GM23248 (cell line): ENCODE data around the gene ZG16. TPM values are rescaled to one million over a fixed set of nuclear protein-coding genes. Genes with fewer than 3 reads are reported as not detected.
A peak's percentile ranks its signal among the peaks of the same experiment; 100 is the strongest.

ENCODE experiments used
- DNase-seq: peaks from one replicate; pipeline ENCODE4 v3.0.0-alpha.2; 2015
- H2AFZ ChIP-seq: fragments of 200-600 bp; sonication (generic); 2 replicates; pipeline ENCODE4 v1.6.1; 2016; ENCODE audit warnings: antibody characterized with exemption
- H3F3A ChIP-seq: fragments of 200-600 bp; sonication (generic); 2 replicates; pipeline ENCODE4 v1.6.1; 2016; ENCODE audit warnings: mild to moderate bottlenecking, antibody characterized with exemption, mixed run types; ENCODE audit not compliant: insufficient read depth
- H3K27ac ChIP-seq: fragments of 200-600 bp; sonication (generic); 2 replicates; pipeline ENCODE4 v1.5.1; 2016; ENCODE audit warnings: mild to moderate bottlenecking
- H3K27me3 ChIP-seq: fragments of 200-600 bp; sonication (generic); replicated peaks from 2 replicates; pipeline ENCODE4 v1.6.1; 2016; ENCODE audit warnings: mild to moderate bottlenecking; ENCODE audit not compliant: insufficient read depth
- H3K36me3 ChIP-seq: fragments of 200-600 bp; sonication (generic); 2 replicates; pipeline ENCODE4 v1.6.1; 2016; ENCODE audit warnings: low read depth, mild to moderate bottlenecking
- H3K4me1 ChIP-seq: fragments of 200-600 bp; sonication (generic); 2 replicates; pipeline ENCODE4 v1.6.1; 2016; ENCODE audit warnings: mild to moderate bottlenecking; ENCODE audit not compliant: insufficient read depth
- H3K4me2 ChIP-seq: fragments of 200-600 bp; sonication (generic); one replicate; pipeline ENCODE4 v1.6.1; 2016; ENCODE audit warnings: mild to moderate bottlenecking; ENCODE audit not compliant: unreplicated experiment
- H3K4me3 ChIP-seq: fragments of 200-600 bp; sonication (generic); 2 replicates; pipeline ENCODE4 v1.5.1; 2016; ENCODE audit warnings: mild to moderate bottlenecking
- H3K79me2 ChIP-seq: fragments of 200-600 bp; sonication (generic); 2 replicates; pipeline ENCODE4 v1.6.1; 2016; ENCODE audit warnings: mild to moderate bottlenecking; ENCODE audit not compliant: insufficient read depth
- H3K9ac ChIP-seq: fragments of 200-600 bp; sonication (generic); 2 replicates; pipeline ENCODE4 v1.6.1; 2016; ENCODE audit warnings: mild to moderate bottlenecking
- H3K9me2 ChIP-seq: fragments of 200-600 bp; sonication (generic); 2 replicates; pipeline ENCODE4 v1.6.1; 2016; ENCODE audit warnings: mixed run types, mild to moderate bottlenecking, moderate library complexity; ENCODE audit not compliant: insufficient read depth
- H3K9me3 ChIP-seq: fragments of 200-600 bp; sonication (generic); one replicate; pipeline ENCODE4 v1.6.1; 2017; ENCODE audit warnings: low read depth
- H4K20me1 ChIP-seq: fragments of 200-600 bp; sonication (generic); 2 replicates; pipeline ENCODE4 v1.6.0; 2016; ENCODE audit not compliant: insufficient read depth
- EZH2 ChIP-seq: fragments of 200-600 bp; sonication (generic); IDR thresholded peaks from 2 replicates; pipeline ENCODE4 v1.6.1; 2018; ENCODE audit warnings: antibody characterized with exemption, mild to moderate bottlenecking; ENCODE audit not compliant: insufficient read depth, poor library complexity, severe bottlenecking
- EZH2phosphoT487 ChIP-seq: fragments of 200-600 bp; sonication (generic); IDR thresholded peaks from 2 replicates; pipeline ENCODE4 v1.6.1; 2018; ENCODE audit warnings: antibody characterized with exemption, moderate library complexity, mild to moderate bottlenecking, low read depth; ENCODE audit not compliant: insufficient read depth
- WGBS, 2 experiments: methylation state at CpG; one replicate each; pipeline ENCODE4 v1.1.6; 2015 to 2017; ENCODE audit warnings: low lambda C conversion rate in 2 of 2, low coverage in 1 of 2; ENCODE audit errors: missing lambda C conversion rate in 2 of 2; 5-methylcytosine and 5-hydroxymethylcytosine counted together
- in situ Hi-C: fragments of 300-500 bp; cut with MboI; formaldehyde crosslinking; loops from 2 replicates; pipeline ENCODE4 v1.15.0; 2020
- polyA plus RNA-seq: library from polyadenylated mRNA; unstranded; fragments of >200 nt; fragmentation: Nextera tagmentation; extraction: Ambion mirVana; gene quantifications from 2 replicates; pipeline ENCODE4 v1.2.1, GENCODE V29; 2016
- total RNA-seq: library from RNA; depleted of rRNA; stranded (reverse); fragments of >200 nt; shearing (Covaris generic); gene quantifications from 2 replicates; pipeline ENCODE4 v1.2.3, GENCODE V29; 2014

ZG16 gene
- total and polyA plus RNA-seq, 2 experiments from 2014 or later: not detected

DNA sequence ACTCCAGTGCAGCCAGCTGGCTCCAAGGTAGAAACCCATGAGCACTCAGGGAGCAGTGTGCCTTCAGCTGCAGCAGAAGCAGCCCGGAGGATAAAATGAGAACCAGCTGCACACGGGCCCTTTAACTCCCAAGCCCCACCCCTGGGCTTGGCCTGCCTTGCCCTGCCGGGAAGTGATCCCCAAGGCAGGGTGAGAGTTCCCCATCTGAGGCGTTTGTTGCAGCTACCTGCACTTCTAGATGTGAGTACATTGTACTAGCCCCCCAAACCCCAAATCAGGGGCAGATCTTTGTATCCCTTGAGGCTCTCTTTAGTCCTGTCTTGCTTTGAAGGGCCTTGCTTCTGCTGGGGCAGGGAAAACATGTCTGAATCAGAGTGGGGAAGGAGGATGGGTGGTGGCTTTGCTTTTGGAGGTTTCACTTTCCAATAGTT is 42.2 kb downstream of the ZG16 start, which contains the start of gene MVP:
TSS of gene MVP (plus strand) at position 192 of the 431 bp plus-strand sequence. CDS start 10,088 bp downstream, outside the sequence.
- Histone ChIP-seq H3K4me1 (peaks cover 46% of the 10 kb centered on the region), H3K4me2 (peak within 1 kb of the TSS; percentile 99), H3K9me2 (no peaks in the 10 kb centered on the region), H3K4me3 (peak within 1 kb of the TSS; percentile 100), H2AFZ (peak within 1 kb of the TSS; percentile 58), H3K36me3 (no peaks in the 10 kb centered on the region), H3K9me3 (no peaks in the 10 kb centered on the region), H3K27me3 (no peaks in the 10 kb centered on the region), H4K20me1 (no peaks in the 10 kb centered on the region), H3K27ac (peak within 1 kb of the TSS; percentile 93), H3F3A (peaks cover 53% of the 10 kb centered on the region), H3K9ac (peak within 1 kb of the TSS; percentile 88), H3K79me2 (peaks cover 85% of the 10 kb centered on the region)
- in situ Hi-C loops: no loop called here
- peak; percentile 87 for DNase-seq
- 2 to 4% methylated on average over 4 of the region's 4 CpGs for WGBS, 2 experiments
- no peak for TF ChIP-seq EZH2
- no peak for TF ChIP-seq EZH2phosphoT487

DNA sequence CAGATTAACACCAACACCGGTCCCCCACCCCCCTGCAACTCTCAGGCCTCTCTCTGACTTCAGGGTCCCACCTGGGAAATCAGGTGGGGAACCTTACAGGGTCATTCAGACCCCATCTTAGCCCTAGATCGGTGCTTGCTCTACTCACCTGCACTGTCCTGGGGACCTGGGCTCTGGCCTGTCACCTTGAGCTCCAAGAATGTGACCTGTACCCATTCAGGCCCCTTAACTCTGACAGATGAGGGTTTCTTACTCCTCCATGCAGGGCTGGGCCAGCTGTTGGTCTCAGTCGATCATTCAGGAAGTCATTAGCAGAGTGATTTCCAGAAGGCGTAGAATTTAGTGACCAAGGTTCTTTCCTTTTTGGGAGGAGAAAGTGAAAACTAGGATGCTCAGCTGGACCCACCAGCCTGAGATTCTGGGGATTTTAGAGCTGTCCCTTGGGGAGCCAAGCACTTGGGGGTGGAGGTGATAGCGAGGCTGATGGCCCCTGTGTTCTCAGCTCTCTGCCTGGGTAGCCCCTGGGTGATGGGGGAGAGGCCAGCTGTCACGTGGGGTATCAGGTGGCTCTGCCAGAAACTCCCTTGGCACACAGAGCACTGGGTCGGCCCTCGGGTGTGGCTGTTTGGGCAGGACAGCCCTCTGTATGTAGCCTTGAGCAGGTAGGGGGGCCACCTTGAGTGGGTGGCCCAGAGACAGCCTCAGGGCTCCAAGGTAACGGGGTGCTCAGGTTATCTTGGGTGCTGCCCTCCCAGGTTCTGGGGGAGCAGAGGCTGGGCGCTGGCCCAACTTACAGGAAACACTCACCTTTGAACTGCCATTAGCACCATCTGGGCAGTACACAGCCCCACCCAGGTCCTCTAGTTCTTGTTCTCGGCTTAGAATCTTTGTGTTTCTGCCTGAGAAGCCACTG is 42.9 kb downstream of the ZG16 start:
- H3K27ac ChIP-seq: peak overlapping the region; percentile 93
- DNase-seq: peak; percentile 60
- TF ChIP-seq EZH2phosphoT487 (no peak), EZH2 (no peak)
- peak overlapping the region; percentile 88 for H3K9ac ChIP-seq
- H3K4me1 ChIP-seq: peaks cover 53% of the 10 kb centered on the region
- no peaks in the 10 kb centered on the region for H3K9me3 ChIP-seq
- H3K9me2 ChIP-seq: no peaks in the 10 kb centered on the region
- peak overlapping the region; percentile 99 for H3K4me2 ChIP-seq
- H3K36me3 ChIP-seq: no peaks in the 10 kb centered on the region
- H2AFZ ChIP-seq: peak overlapping the region; percentile 58; the same call in 1 of the 2 replicates
- peaks cover 92% of the 10 kb centered on the region for H3K79me2 ChIP-seq
- peak overlapping the region; percentile 100 for H3K4me3 ChIP-seq
- peaks cover 53% of the 10 kb centered on the region for H3F3A ChIP-seq
- no peaks in the 10 kb centered on the region for H3K27me3 ChIP-seq
- 6 to 7% methylated on average over 11 of the region's 11 CpGs for WGBS, 2 experiments
- in situ Hi-C loops: no loop called here
- H4K20me1 ChIP-seq: no peaks in the 10 kb centered on the region

DNA sequence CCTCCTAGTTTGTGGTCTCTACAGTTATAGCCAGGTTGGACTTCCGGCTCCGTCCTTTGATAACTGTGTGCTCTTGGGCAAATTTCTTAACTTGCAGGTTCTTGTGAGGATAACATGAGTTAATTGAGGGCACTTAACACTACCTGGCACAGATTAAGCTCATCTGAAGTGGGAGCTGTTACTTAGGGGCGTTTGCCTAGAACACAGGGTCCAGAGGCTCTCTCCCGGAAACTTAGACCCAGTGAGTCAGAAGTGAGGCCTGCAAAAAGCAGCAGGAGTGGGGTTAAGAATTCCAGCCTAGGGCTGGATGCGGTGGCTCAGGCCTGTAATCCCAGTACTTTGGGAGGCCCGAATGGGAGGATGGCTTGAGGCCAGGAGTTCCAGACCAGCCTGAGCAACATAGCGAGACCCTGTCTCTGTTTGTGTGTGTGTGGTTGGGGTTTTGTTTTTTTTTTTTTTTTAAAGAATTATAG is 43.6 kb downstream of the ZG16 start:
- peaks cover 53% of the 10 kb centered on the region for H3F3A ChIP-seq
- 1 to 4% methylated on average over 7 of the region's 7 CpGs for WGBS, 2 experiments
- no peaks in the 10 kb centered on the region for H3K9me3 ChIP-seq
- H3K79me2 ChIP-seq: peaks cover 99% of the 10 kb centered on the region
- in situ Hi-C loops: no loop called here
- H4K20me1 ChIP-seq: no peaks in the 10 kb centered on the region
- H3K36me3 ChIP-seq: no peaks in the 10 kb centered on the region
- peak overlapping the region; percentile 100 for H3K4me3 ChIP-seq
- H3K4me2 ChIP-seq: peak overlapping the region; percentile 99
- H3K9ac ChIP-seq: peak overlapping the region; percentile 88
- peak overlapping the region; percentile 21; the same call in 1 of the 2 replicates for H2AFZ ChIP-seq
- H3K27me3 ChIP-seq: no peaks in the 10 kb centered on the region
- DNase-seq: peak; percentile 90
- H3K9me2 ChIP-seq: no peaks in the 10 kb centered on the region
- H3K4me1 ChIP-seq: peaks cover 57% of the 10 kb centered on the region
- peak overlapping the region; percentile 93 for H3K27ac ChIP-seq
- TF ChIP-seq EZH2phosphoT487 (no peak), EZH2 (no peak)

DNA sequence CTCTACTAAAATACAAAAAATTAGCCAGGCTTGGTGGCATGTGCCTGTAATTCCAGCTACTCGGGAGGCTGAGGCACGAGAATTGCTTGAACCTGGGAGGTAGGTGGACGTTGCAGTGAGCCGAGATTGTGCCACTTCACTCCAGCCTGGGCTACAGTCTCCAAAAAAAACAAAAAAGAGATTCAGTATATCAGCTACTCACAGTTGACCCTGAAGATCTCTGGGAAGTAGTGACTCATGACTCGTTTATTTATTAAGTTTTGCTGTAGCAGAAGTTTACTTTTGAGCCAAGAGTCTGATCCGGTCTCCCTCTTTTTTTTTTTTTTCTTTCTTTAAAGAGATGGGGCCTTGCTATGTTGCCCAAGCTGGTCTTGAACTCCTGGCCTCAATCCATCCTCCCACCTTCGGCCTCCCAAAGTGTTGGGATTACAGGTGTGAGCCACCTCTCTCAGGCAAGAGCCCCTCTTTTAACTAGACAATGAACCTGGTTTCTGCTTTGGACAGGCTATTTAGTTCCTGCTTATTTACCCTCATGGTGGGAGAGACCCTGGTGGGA is 46.6 kb downstream of the ZG16 start:
- 0 to 1% methylated on average over 7 of the region's 7 CpGs for WGBS, 2 experiments
- Histone ChIP-seq H4K20me1 (no peaks in the 10 kb centered on the region), H3K9me2 (no peaks in the 10 kb centered on the region), H2AFZ (no peak overlapping the region), H3K9me3 (no peaks in the 10 kb centered on the region), H3K79me2 (peaks cover 99% of the 10 kb centered on the region), H3K27ac (peak overlapping the region; percentile 93), H3K36me3 (no peaks in the 10 kb centered on the region), H3K4me2 (peak overlapping the region; percentile 76), H3F3A (peaks cover 51% of the 10 kb centered on the region), H3K4me3 (peak overlapping the region; percentile 47), H3K9ac (peak overlapping the region; percentile 58), H3K27me3 (no peaks in the 10 kb centered on the region), H3K4me1 (peaks cover 49% of the 10 kb centered on the region)
- peak; percentile 82 for DNase-seq
- TF ChIP-seq EZH2: no peak
- TF ChIP-seq EZH2phosphoT487: no peak
- in situ Hi-C loops: no loop called here
